NCI-H1417 treated with DMSO at 0.1 percent for 48 hours (cell line): ENCODE data around the gene C16orf96.
A peak's percentile ranks its signal among the peaks of the same experiment; 100 is the strongest.
"Not testable (repeated sequence)": the region's sequence is repeated elsewhere in the genome, so short reads cannot be mapped to it uniquely, and the experiment has no call there.

Experiments
- DNase-seq: peaks from one replicate; lab custom pipeline; 2025; lab: John Stamatoyannopoulos, UW

The C16orf96 gene

DNA sequence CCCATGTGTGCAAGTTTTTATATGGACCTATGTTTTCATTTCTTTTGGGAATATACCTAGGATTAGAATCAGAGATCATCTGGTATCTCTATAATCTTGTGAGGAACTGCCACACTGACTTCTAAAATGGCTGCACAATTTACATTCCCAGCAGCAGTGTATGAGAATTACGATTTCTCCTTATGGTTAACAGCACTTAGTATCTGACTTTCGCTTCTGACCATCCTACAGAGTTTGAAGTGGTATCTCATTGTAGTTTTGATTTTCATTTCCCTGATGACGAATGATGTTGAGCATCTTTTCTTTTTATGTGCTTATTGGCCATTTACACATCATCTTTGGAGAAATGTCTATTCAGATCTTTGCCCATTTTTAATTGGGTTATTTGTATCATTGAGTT lies 10.0 kb downstream of the C16orf96 start:
- DNase-seq: no peak

DNA sequence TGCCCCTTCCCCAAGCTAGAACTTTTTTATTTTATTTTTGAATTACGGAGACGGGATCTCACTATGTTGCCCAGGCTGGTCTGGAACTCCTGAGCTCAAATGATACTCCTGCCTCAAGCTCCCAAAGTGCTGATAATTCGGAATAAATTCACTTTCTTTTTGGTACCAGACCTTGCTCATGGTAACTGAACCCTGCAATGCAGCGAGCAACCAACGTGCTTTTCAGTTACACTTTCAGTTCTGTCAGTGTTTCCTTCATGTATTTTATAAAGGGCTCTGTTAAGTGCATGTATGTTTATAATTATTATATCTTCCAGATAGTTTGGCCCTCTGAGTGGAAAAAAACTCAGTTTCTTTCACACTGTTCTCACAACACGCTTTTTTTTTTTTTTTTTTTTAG lies 13.9 kb downstream of the C16orf96 start:
- DNase-seq: no peak

DNA sequence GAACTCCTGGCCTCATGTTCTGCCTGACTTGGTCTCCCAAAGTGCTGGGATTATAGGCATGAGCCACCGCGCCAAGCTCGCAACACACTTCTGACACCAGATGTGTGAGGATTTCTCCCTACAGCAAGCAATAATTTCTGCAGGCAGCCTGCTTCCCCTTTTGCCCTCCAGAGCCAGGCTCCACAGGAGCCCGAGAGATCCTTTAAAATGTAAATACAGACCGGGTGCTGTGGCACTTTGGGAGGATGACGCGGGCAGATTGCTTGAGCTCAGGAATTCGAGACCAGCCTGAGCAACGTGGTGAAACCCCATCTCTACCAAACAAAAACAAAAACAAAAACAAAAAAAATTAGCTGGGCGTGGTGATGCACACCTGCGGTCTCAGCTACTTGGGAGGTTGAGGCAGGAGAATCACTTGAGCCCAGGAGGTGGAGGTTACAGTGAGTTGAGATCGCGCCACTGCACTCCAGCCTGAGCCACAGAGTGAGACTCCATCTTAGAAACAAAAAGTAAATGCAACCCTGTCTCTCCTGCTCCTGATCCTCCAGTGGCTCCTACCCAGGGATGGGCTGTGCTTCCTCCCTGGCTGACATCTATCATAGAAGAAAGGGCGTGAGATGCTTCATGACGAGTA lies 14.7 kb downstream of the C16orf96 start:
- no peak for DNase-seq

DNA sequence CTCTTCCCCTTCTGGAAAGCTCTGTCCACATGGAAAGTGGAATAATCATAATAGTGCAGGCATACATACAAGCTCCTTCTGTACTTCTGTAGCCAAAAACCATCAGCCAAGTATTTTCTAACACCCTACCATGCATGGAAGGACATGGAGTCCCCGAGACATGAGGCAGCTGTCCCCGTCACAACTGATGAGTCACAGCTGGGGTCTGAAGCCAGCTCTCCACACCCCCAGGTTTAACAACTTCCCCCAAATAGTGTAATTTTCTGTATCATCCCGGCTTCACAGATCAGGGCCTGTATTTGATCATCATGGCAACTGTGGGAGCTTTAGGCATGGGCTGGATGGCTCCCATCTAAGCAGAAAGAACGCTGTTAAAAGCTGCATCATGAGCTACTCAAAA lies 16.6 kb downstream of the C16orf96 start:
- DNase-seq: no peak

DNA sequence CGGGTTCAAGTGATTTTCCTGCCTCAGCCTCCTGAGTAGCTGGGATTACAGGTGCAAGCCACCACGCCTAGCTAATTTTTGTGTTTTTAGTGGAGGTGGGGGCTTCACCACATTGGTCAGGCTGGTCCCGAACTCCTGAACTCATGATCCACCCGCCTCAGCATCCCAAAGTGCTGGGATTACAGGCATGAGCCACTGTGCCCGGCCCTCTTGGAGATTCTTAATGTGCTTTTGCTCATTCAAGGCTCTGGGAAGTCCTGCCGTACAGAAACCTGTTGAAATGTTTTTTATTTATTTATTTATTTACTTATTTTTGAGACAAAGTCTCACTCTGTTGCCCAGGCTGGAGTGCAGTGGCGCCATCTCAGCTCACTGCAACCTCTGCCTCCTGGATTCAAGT lies 17.8 kb downstream of the C16orf96 start:
- not testable (repeated sequence) for DNase-seq

DNA sequence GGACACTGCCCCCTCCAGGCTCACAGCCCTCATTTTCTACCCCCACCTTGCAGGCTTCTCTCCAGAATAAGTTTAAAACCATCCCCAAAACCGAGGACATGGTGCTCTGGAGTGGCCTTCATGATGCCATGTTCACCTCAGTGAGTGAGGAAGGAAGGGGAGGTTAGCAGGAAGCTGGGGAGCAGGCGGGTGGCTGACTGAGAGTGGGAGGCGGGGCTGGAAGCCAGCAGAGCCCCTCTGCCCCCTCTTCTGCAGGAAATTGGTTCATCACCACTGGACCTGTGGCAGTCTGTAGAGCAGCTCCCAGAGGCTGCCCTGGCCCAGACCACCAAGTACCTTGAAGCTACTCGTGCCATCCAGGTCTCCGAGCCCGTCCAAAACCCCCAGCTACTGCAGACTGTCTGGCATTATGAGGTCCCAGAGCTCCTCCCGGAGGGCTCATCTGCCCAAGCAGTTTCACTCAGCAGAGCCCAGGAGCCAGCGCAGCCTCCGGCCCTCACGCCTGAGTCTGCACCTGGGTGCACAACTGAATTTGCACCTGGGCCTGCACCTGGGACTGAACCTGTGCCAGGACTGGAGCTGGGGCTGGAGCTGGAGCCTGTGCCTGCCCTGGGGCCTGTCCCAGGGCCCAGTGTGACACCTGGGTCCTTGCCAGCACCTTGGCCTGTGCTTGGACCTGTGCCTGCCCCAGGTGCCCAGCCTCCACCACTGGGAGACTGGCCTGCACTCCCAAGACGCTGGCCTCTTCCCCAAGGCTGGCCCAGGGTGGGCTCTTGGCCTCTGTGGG lies 19.0 kb downstream of the C16orf96 start:
- no peak for DNase-seq

DNA sequence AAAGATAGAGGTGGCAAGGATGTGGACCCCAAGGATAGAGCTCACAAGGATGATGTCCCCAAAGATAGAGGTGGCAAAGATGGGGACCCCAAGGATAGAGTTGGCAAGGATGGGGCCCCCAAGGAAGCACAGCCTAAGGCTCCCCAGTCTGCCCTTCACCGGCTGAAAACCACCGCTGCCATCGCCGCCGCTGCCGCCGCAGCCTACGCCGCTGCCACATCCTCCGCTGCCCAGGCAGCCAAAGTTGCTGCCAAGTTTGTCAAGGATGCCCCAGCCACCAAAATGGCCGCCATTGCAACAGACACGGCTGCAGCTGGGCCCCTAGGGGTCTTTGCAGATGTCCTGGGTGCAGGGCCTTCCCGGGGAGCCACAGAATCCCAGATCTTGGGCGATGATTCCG lies 19.9 kb downstream of the C16orf96 start:
- no peak for DNase-seq

DNA sequence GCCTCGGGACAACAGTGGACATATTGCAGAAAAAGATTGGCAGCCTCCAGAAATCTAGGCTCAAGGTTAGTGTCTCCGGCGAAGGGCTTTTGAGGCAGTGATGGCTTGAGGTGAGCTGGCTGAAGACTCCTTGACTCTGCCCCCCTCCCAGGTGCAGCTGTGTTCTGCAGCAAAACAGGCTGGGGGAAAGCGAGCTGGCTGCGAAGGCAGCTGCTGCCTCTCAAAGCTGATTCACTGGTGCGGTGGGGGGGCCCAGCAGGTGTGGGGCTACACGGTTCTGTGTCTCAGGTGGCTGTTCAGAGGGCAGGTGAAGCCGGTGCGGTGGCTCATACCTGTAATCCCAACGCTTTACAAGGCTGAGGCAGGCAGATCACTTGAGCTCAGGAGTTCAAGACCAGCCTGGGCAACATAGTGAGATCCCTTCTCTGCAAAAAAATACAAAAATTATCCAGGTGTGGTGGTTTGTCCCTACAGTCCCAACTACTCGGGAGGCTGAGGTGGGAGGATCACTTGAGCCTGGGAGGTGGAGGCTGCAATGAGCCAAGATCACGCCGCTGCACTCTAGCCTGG lies 22.9 kb downstream of the C16orf96 start:
- no peak for DNase-seq

DNA sequence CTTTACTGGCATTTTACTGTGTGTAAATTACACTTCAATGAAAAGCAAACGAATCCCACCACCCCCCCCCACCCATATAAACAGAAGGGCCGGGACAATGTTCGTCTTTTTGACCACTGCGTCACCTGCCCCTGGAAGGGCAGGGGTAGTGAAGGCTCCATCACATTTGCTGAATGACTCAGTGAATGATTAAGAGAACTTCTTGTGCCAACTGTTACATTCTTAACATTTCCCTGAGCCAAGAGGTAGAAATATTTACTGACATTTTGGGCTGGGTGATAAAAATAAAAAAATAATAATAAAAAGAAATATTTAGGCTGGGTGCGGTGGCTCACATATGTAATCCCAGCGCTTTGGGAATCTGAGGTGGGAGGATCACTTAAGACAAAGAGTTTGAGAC lies 24.1 kb downstream of the C16orf96 start:
- no peak for DNase-seq

DNA sequence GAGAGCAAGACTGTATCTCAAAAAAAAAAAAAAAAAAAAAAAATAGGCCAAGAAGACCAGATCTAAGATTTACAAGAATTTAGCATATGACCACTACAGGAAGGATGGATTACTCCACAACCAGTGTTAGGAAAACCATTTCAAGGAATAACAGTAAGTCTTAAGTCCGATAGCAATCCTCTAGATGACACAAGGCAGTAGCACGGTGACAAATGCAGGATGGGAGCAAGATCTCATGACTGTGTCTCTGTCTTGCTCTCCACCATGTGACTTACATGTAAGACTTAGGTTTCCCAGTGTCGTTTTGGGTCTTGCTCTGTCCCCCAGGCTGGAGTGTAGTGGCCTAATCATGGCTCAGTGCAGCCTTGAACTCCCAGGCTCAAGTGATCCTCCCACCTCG lies 27.8 kb downstream of the C16orf96 start:
- DNase-seq: no peak

DNA sequence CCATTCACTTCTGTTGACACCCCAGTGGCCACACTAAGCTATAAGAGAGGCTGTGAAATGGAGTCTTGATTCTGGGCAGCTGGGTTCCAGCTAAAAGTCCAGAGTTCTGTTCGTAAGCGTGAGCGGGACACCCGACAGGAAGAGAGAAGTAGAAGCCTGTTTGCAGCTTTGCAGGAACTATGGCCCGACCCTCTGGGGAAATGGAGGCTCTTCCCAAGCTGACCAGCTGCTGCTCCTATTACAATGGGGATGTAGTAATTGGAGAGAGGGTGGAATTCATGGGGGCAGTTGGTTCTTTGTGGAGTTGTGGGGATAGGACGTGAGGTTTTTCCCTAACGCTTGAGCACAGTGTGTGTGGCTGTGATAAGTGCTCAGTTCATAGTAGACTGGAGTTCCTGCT lies 30.2 kb downstream of the C16orf96 start:
- DNase-seq: no peak

DNA sequence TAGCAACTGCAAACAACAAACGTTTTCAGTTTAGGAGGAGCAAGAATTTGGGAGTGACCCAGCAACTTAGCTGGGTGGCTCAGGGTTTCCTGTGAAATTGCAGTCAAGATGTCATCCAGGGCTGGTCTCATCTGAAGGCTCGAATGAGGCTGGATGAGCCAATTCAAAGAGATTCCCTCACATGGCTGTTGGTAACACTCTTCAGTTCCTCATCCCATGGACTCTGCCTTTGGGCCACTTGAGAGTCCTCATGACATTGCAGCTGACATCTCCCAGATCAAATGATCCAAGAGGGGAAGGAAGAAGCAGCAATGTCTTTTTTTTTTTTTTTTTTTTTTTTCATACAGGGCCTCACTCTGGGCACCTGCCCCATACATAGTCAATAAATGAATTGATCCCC lies 32.2 kb downstream of the C16orf96 start:
- DNase-seq: no peak

DNA sequence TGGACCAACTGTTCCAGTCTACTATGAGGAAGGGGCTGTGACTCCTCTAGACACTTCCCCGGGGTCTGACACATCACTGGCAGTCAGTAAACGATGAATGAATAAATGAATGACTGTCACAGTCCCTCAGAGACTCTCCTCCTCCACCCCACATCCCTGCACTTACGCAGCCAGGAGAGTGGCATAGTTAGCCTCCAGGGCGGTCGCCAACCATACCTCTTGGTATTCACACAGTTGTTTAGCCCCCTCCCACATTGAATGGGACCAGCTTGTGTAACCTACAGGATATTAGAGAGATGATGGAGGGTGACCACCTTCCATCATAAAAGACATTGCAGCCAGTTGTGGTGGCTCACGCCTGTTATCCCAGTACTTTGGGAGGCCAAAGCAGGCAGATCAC lies 32.8 kb downstream of the C16orf96 start:
- no peak for DNase-seq

DNA sequence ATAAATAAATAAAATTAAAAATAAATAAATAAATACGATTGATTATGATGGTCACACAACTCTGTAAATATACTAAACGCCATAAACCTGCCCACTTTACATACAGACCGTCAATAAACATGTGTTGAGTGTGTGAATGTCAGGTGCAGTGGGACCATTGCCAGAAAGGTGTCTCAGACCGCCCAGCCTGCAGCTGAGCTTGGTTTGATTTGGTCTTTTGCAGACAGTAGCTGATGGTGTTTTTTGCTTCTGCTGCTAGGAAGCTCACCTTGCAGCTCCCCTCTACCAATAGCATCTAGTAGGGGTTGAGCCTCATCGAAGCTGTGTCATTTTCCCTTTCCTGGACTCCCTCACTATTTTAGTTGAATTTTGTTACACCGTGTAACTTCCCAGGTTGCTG lies 35.1 kb downstream of the C16orf96 start:
- no peak for DNase-seq

DNA sequence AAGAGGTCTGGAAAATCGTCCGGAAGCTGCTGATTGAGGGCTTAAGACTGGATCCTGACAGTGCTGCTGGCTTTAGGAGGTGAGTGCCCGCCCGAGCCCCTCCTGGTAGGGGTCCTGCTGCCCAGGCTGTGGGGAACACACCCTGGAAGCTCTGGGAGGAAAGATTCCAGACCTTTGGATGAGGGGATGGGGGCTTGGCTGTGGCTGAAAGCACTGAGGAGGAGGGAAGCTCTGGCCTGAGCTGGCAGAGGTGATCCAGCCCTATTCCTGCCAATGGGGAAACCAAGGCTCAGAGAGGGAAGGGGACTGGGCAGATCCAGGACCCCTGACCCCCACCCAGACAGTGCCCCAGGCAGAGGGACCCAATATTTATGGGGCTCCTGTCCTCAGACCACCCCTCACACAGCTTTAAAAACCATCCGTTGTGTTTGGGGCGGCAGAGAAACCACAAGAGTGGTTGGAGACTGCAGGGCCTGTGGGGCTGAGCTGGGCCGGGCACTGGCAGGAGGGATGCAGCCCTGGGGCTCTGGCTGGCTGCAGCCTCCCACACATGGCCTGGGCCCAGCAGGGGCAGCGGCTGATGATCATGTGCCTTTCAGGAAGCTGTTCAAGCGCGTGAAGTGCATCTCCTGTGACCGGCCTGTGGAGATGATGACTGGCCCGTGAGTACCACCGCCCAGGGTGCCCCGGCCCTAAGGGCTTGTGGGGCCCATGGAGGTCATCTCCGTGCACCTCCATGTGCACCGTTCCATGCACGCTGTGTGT lies 35.7 kb downstream of the C16orf96 start:
- no peak for DNase-seq

DNA sequence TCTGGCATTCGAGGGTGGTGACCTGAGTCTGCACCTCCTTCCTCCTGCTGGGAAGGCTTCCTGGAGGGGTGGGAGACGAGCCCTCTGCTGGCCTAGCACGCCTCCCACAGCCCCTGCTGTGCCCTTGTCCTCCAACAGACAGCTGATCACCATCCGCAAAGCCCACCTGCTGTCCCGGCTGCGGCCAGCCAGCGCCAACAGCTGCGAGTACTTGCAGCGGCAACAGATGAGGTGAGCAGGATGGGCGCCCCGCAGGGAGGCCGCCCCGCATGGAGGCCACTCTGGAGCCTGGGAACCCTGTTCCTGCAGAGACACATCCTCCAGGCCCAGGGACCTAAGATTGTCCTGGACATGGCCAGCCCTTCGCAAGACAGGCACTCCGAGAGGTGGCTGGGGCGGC lies 36.9 kb downstream of the C16orf96 start:
- DNase-seq: peak; percentile 46

DNA sequence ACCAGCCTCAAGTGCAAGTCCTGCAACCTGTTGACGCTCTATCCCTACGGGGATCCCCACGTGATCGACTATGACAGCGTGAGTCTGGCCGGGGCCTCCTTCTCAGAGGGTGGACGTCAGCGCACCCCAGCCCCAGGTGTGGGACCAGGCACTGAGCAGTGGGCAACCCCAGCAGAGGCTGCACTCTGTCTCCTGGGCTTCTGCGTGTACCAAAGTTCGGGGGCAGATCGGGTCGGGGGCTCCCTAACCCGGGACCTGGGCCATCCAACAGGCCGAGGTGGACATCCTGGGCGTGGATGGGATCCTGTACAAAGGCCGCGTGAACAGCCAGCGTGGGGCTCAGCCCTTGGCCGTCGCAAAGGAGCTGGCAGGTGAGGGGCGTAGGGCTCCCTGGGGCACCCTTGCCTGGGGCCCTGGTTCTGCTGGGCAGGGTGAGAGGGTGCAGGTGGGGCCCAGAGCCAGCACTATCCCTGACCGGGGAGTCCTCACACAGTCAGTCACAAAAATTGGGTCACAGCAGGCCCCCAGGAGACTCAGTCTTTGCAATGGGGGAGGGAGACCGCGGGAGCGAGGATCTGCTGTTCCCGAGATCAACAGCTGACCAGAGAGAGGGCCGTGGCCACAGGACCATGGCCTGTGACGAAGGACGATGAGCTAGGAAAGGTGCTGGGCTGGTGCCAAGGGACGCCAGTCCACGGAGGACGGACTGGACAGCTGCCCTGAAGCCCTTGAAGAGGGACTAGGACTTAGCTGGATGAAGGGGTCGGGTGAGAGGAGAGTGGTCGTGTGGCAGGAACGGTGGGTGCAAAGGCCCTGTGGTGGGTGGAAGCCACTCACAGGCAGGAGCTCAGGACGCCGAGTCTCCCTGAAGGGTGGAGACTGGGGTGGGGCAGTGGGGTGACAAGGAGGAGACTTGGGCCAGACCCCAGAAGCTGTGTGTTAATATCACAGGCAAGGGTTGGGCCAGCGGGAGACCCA lies 38.6 kb downstream of the C16orf96 start:
- no peak for DNase-seq

DNA sequence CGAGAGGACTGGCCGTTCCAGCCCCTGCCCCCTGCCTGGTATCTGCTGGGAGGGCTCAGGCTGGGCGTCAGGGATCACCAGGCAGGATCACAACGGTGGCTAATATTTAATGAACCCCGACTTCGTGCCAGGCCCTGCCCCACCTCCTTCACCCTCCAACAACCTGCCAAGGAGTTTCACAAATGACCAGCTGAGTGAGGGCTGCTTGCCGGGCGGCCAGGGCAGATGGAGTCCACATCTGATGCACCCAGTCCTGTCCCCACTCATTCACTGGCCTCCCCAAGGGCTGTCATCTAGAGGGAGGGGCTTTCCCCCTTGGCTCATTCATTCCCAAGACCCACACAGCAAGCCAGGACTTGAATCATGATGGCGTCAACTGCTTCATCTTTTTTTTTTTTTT lies 41.0 kb downstream of the C16orf96 start:
- DNase-seq: no peak

DNA sequence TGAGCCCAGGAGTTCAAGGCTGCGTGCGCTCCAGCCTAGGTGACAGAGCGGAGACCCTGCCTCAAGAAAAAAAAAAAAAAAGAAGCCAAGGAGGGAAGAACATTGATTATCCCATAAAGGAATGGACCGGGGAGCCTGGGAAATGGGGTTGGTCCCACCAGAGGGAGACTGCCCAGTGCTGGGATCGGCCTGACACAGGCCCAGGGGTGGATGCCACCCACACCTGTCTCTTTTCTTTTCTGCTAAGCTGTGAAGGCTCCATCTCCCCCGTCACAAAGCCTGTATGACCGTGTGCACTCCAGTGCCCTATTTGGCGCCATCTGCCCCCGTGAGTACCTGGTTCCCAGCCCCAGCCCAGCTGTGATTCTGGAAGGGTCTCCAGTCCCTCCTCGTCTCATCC lies 42.9 kb downstream of the C16orf96 start:
- DNase-seq: no peak

DNA sequence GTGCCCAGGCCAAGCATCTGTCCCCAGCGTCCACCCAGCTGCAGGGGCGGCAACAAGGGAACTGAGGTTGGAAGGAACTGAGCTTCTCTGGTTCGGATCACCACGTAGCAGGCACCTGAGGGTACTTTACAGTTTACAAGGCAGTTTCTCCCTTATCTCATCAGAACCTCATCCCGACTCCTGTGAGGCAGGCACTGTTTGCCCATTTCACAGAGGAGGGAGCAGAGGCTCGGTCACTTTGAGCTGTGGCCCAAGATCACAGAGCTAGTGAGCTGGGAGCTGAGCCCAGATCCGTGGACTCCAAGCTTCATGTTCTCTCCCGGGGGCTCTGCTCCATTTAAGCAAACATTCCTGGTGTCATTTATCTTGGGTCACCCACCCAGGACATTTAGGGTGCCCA lies 43.4 kb downstream of the C16orf96 start:
- no peak for DNase-seq

DNA sequence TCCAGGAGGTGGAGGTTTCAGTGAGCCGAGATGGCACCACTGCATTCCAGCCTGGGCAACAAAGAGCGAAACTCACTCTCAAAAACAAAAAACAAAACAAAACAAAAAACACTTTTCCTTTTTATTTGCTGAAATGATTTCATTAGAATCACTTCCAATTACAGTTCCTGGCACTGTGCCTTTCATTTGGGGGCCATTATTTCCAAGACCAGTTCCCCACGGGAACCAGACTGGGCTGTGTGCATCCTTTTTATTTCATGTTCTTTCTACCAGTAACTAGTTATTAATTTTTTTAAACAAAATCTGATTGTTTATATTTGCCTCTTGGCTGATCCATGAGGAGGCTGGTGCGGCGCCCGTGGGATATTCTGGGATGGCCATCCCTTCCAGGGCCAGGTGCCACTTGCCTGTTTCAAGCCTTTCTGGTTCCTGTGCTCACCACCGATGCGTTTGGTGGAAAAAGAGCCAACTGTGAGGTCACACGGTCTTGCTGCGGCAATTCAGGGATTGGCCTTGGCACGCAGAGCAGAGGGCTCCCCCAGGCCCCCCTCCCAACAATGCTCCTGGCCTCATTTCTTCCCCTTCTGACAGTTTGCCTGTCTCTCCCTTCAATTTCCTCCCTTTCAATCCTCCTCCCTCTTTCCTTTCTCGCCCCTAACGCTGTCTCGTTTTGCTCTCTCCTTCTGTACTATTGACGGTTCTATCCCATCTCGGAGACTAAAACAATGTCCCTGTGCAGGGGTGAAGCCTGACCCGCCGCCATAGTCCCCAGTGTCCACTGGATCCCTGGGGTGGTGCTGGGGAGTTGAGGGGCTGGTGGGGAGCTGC lies 45.1 kb downstream of the C16orf96 start:
- DNase-seq: no peak
